HG03469 (cell line): Measurements from ENCODE around the gene UGT1A4.
"Not testable (repeated sequence)": the region's sequence is repeated elsewhere in the genome, so short reads cannot be mapped to it uniquely, and the experiment has no call there.

Experiments used
- ATAC-seq: cut with Tn5 transposase; IDR thresholded peaks from one replicate; pipeline ENCODE4 v1.9.1; 2021; ENCODE audit warnings: mild to moderate bottlenecking, moderate library complexity, moderate number of reproducible peaks; ENCODE audit not compliant: unreplicated experiment

The UGT1A4 gene

DNA sequence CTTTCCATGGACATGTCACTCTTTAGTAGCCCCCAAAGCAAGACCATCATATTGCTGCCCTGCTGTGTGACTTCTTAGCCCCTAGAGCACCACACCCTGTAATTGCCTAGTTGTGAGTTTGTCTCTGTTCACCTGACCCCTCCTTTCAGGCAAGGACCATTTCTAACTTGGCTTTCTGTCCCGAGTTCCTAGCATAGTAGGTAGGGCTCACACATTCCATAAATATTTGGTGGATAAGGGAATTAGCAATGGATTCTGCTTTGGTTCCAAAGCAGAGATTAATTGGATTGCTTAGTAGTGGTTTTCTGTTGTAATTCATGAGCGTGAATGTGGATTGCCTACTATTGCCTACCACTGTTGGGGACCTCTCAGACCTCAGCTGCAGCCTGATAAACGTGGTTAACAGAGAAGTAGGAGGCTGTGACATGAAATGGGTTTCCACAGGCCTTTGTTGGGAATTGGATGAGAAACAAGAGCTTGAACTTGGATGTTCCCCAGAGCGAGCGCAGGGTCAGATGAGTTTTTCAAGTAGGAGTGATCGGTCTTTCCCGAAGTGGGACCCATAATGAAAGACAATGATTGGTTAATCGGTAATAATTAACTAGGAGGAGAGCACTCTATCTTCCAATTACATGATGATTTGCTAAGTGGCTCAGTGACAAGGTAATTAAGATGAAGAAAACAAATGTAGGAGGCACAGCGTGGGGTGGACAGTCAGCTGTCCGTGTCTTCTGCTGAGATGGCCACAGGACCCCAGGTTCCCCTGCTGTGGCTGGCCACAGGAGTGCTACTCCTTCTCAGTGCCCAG lies 28.1 kb downstream of the UGT1A4 start:
- ATAC-seq = no peak

DNA sequence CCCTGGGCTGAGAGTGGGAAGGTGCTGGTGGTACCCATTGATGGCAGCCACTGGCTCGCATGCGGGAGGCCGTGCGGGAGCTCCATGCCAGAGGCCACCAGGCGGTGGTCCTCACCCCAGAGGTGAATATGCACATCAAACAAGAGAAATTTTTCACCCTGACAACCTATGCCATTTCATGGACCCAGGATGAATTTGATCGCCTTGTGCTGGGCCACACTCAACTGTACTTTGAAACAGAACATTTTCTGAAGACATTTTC lies 28.7 kb downstream of the UGT1A4 start:
- ATAC-seq = no peak

DNA sequence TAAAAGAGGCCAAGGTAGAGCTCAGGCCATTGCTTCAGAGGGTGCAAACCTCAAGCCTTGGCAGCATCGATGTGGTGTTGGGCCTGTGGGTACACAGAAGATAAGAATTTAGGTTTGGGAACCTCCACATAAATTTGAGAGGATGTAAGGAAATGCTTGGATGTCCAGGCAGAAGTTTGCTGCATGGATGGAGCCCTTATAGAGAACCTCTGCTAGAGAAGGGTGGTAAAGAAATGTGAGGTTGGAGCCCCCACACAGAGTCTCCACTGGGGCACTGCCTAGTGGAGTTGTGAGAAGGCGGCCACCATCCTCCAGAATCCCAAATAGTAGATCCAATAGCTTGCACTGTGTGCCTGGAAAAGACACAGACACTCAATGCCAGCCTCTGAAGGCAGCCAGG lies 32.2 kb downstream of the UGT1A4 start:
- not testable (repeated sequence) for ATAC-seq

- not testable (repeated sequence) for ATAC-seq
Measured at GRCh38 chr2:233751212-233752009, 32.9 kb downstream of the UGT1A4 start.

GRCh38 chr2:233754872-233755611 lies 36.5 kb downstream of the UGT1A4 start:
- no peak for ATAC-seq

DNA sequence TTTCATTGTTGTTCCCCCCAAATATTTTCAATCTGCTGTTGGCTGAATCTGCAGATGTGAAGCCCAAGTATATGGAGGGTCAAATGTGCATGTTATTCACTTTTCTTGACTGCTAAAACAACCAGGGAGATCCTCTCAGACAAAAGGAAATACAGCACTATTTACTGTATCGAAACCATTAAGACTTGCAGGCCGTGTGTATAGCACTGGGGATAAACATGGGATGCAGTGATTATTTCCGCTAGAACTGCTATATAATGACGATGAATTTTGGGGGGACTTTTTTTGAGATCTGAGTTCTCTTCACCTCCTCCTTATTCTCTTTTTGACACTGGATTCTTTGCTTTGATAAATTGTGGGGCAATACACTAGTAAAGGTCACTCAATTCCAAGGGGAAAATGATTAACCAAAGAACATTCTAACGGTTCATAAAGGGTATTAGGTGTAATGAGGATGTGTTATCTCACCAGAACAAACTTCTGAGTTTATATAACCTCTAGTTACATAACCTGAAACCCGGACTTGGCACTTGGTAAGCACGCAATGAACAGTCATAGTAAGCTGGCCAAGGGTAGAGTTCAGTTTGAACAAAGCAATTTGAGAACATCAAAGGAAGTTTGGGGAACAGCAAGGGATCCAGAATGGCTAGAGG lies 38.0 kb downstream of the UGT1A4 start:
- no peak for ATAC-seq

DNA sequence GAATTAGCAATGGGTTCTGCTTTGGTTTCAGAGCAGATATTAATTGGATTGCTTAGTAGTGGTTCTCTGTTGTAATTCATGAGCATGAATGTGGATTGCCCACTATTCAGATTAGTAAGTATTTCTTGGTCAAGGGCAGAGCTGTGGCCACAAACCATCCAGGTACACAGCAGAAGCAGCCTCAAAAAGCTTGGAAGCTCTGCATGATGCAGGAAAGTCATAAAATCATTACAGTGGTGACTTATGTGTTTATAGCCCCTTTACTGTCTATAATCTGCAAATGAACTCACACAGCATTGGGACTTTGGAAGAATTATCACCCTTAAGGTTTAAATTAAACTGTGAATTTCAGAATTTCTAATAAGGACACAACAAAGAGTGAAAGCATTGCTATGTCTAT lies 39.6 kb downstream of the UGT1A4 start:
- ATAC-seq = no peak

GRCh38 chr2:233758849-233759248 lies 40.3 kb downstream of the UGT1A4 start:
- no peak for ATAC-seq

- no peak for ATAC-seq
Measured at GRCh38 chr2:233760043-233760442, 41.5 kb downstream of the UGT1A4 start, which contains the start of gene UGT1A1. UGT1A1 (plus strand) TSS chr2:233760270; CDS start chr2:233760288, 18 bp downstream.

DNA sequence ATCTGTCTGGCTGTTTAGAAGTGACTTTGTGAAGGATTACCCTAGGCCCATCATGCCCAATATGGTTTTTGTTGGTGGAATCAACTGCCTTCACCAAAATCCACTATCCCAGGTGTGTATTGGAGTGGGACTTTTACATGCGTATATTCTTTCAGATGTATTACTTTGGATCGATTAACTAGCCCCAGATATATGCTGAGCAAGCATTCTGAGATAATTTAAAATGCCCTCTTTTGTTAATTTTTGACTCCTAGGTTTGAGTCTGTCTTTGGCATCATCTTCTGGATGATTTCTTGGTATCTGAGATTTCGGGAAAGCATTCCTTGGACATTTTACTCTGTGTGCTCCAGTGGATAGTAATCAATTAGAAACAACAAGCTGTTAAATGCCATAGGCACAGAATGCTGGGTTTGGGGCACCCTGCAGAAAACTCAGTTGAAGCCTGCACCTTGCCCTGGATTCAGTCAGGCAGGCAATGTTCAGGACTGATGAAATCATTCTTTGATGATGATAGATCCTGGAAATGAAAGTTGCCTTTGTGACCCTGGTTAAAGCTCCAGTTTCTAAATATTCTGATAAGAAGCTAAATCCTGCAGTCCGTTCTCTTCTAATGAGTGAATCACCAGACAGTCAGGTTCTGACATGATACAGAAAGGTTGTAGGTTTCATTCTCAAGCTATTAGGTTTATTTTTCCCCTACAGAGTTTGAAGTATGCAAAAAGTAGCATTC lies 42.7 kb downstream of the UGT1A4 start:
- no peak for ATAC-seq

GRCh38 chr2:233764264-233764663 lies 45.7 kb downstream of the UGT1A4 start:
- ATAC-seq = no peak

DNA sequence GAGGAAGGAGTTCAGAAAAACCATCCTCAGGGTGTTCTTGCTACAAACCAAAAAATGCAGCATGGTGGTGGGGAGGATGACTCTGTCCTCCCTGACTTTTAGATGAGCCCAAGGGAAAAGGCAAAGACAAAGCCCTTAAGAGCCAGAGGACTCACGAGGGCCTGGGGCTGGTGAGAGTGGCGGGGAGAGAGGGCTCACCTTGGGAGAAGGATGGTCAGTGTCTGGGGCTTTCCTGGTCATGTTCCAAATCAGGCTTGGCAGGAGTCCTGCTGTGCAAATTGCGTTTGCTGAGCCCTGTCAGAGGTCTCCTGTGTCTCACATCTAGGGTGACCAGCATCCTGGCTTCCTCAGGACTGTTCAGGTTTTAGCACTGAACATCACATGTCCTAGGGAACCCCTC lies 46.2 kb downstream of the UGT1A4 start:
- ATAC-seq = no peak

GRCh38 chr2:233766416-233766815 lies 47.9 kb downstream of the UGT1A4 start:
- ATAC-seq = no peak

DNA sequence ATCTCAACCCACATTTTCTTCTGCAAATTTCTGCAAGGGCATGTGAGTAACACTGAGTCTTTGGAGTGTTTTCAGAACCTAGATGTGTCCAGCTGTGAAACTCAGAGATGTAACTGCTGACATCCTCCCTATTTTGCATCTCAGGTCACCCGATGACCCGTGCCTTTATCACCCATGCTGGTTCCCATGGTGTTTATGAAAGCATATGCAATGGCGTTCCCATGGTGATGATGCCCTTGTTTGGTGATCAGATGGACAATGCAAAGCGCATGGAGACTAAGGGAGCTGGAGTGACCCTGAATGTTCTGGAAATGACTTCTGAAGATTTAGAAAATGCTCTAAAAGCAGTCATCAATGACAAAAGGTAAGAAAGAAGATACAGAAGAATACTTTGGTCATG lies 49.5 kb downstream of the UGT1A4 start:
- no peak for ATAC-seq

DNA sequence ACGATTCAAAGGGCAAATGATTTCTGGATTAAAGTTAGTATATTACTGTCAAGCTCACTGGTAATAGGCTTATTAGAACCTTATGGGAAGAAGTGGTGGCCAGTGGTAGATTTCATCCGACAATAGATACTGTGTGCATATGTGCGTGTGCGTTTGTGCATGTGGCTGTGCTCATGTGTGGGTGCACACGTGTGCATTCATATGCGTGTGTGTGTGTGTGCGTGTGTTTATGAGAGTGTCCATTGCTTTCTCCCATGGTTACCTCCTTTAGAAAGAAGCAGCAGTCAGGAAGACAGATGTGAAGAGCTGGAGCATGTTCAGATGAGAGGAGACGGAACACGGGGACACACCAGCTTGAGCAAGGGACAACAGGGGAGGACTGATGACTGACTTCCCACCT lies 50.7 kb downstream of the UGT1A4 start:
- ATAC-seq = no peak

DNA sequence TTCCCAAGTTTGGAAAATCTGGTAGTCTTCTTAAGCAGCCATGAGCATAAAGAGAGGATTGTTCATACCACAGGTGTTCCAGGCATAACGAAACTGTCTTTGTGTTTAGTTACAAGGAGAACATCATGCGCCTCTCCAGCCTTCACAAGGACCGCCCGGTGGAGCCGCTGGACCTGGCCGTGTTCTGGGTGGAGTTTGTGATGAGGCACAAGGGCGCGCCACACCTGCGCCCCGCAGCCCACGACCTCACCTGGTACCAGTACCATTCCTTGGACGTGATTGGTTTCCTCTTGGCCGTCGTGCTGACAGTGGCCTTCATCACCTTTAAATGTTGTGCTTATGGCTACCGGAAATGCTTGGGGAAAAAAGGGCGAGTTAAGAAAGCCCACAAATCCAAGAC lies 53.6 kb downstream of the UGT1A4 start:
- ATAC-seq = no peak

DNA sequence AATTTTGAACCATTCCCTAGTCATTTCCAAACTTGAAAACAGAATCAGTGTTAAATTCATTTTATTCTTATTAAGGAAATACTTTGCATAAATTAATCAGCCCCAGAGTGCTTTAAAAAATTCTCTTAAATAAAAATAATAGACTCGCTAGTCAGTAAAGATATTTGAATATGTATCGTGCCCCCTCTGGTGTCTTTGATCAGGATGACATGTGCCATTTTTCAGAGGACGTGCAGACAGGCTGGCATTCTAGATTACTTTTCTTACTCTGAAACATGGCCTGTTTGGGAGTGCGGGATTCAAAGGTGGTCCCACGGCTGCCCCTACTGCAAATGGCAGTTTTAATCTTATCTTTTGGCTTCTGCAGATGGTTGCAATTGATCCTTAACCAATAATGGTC lies 54.0 kb downstream of the UGT1A4 start:
- no peak for ATAC-seq

GRCh38 chr2:233773854-233774253 lies 55.3 kb downstream of the UGT1A4 start:
- no peak for ATAC-seq

- no peak for ATAC-seq
Measured at GRCh38 chr2:233775414-233775813, 56.9 kb downstream of the UGT1A4 start.

DNA sequence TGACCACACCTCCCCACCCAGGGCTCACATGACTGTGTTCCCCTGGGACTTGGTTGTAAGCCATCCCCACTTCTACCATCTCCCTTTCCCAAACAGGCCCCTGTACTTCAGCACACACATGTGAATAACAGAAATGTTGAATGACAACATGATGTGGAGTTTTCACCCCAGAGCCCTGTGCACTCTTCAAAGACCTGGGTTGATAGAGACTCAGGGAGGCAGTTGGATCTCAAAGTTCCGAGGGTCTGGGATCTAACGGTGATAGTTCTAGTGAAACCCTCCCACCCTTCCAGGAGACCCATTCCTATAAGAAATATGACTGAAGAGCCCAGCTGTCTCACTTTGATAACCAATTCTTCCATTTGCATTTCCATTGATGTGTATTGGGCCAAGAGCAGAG lies 59.5 kb downstream of the UGT1A4 start, which contains the start of gene MROH2A:
Gene MROH2A (plus strand): TSS at position 301 of the 400 bp plus-strand sequence. CDS start 1,029 bp downstream, outside the sequence.
- no peak for ATAC-seq
